Measurements from ENCODE around the gene NIFK. TPM values are rescaled to one million over a fixed set of nuclear protein-coding genes. Genes with fewer than 3 reads are reported as not detected.

NIFK gene
- total and polyA plus RNA-seq, 2 donors (not counting 1 experiment from before 2014, with no cell fraction given), result 9.2 to 56.3 TPM

- Histone ChIP-seq H3K4me2 (replicated peaks; ENCODE audit: low read depth, low read length, poor library complexity, severe bottlenecking) (no peak overlapping the region), H3K27me3 (replicated peaks in 1 of 4; ENCODE audit: control extremely low read depth in 1 of 4, control insufficient read depth in 3 of 4, insufficient read depth in 4 of 4, low read length in 3 of 4) (no peaks in the 10 kb centered on the region), H3K9me3 (ENCODE audit: control extremely low read depth in 1 of 3, control insufficient read depth in 2 of 3, insufficient read depth in 1 of 3, low read length in 2 of 3) (no peaks in the 10 kb centered on the region), H2AFZ (ENCODE audit: insufficient read depth, low read depth, low read length, poor library complexity, severe bottlenecking) (peak overlapping the region; percentile 34), H4K20me1 (ENCODE audit: control insufficient read depth, insufficient read depth, low read length, poor library complexity, severe bottlenecking) (no peaks in the 10 kb centered on the region), H3K4me3 (ENCODE audit: control extremely low read depth in 1 of 5, extremely low read depth in 1 of 5, insufficient read depth in 1 of 5, low read depth in 2 of 5, low read length in 4 of 5) (no peak overlapping the region), H3K79me2 (ENCODE audit: control insufficient read depth, insufficient read depth, low read length) (no peaks in the 10 kb centered on the region), H3K4me1 (ENCODE audit: control insufficient read depth in 2 of 2, insufficient read depth in 2 of 2, low read length in 2 of 2) (no peaks in the 10 kb centered on the region), H3K27ac (ENCODE audit: low read length in 2 of 2) (no peak overlapping the region), H3K36me3 (replicated peaks in 1 of 2; ENCODE audit: control extremely low read depth in 1 of 2, control insufficient read depth in 1 of 2, extremely low read depth in 1 of 2, insufficient read depth in 2 of 2, low read length in 1 of 2) (no peaks in the 10 kb centered on the region), H3K9ac (ENCODE audit: low read length) (no peak overlapping the region)
- DNase-seq (no peak), ATAC-seq (ENCODE audit: low read depth) (no peak)
- 100% methylated on average over 3 of the region's 5 CpGs for WGBS (ENCODE audit: insufficient coverage)
- ChIA-PET CTCF (interaction anchor here (0.6 kb wide), 1 partner anchor 9 kb away, joined by 3 read pairs; no protein-coding TSS in a partner anchor), POLR2A (no interaction called here)
- TF ChIP-seq EZH2 (IDR thresholded peaks at IDR 0.05; ENCODE audit: borderline replicate concordance, insufficient read depth, low read depth, low read length, poor library complexity, severe bottlenecking), result no peak
- TF ChIP-seq, protein P1, sequence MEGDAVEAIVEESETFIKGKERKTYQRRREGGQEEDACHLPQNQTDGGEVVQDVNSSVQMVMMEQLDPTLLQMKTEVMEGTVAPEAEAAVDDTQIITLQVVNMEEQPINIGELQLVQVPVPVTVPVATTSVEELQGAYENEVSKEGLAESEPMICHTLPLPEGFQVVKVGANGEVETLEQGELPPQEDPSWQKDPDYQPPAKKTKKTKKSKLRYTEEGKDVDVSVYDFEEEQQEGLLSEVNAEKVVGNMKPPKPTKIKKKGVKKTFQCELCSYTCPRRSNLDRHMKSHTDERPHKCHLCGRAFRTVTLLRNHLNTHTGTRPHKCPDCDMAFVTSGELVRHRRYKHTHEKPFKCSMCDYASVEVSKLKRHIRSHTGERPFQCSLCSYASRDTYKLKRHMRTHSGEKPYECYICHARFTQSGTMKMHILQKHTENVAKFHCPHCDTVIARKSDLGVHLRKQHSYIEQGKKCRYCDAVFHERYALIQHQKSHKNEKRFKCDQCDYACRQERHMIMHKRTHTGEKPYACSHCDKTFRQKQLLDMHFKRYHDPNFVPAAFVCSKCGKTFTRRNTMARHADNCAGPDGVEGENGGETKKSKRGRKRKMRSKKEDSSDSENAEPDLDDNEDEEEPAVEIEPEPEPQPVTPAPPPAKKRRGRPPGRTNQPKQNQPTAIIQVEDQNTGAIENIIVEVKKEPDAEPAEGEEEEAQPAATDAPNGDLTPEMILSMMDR (IDR thresholded peaks at IDR 0.05), result no peak
- H3K4me3 Mint-ChIP-seq, result no peak overlapping the region
- H3K4me1 Mint-ChIP-seq, result no peaks in the 10 kb centered on the region
- H3K27me3 Mint-ChIP-seq, result no peaks in the 10 kb centered on the region
- no peak overlapping the region for H3K27ac Mint-ChIP-seq
- intact Hi-C loops (cut with micrococcal nuclease), result no loop called here
- no peaks in the 10 kb centered on the region for H3K9me3 Mint-ChIP-seq (ENCODE audit: insufficient read depth)
Measured at GRCh38 chr2:121707920-121708361, 28.7 kb downstream of the NIFK start.

- Histone ChIP-seq H3K79me2 (ENCODE audit: control insufficient read depth, insufficient read depth, low read length) (no peaks in the 10 kb centered on the region), H3K4me2 (replicated peaks; ENCODE audit: low read depth, low read length, poor library complexity, severe bottlenecking) (no peak overlapping the region), H3K4me3 (ENCODE audit: control extremely low read depth in 1 of 5, extremely low read depth in 1 of 5, insufficient read depth in 1 of 5, low read depth in 2 of 5, low read length in 4 of 5) (no peak overlapping the region), H3K27ac (ENCODE audit: low read length in 2 of 2) (no peak overlapping the region), H2AFZ (ENCODE audit: insufficient read depth, low read depth, low read length, poor library complexity, severe bottlenecking) (peak overlapping the region; percentile 34), H3K27me3 (replicated peaks in 1 of 4; ENCODE audit: control extremely low read depth in 1 of 4, control insufficient read depth in 3 of 4, insufficient read depth in 4 of 4, low read length in 3 of 4) (no peaks in the 10 kb centered on the region), H3K4me1 (ENCODE audit: control insufficient read depth in 2 of 2, insufficient read depth in 2 of 2, low read length in 2 of 2) (no peaks in the 10 kb centered on the region), H3K9me3 (ENCODE audit: control extremely low read depth in 1 of 3, control insufficient read depth in 2 of 3, insufficient read depth in 1 of 3, low read length in 2 of 3) (no peaks in the 10 kb centered on the region), H4K20me1 (ENCODE audit: control insufficient read depth, insufficient read depth, low read length, poor library complexity, severe bottlenecking) (no peaks in the 10 kb centered on the region), H3K9ac (ENCODE audit: low read length) (no peak overlapping the region), H3K36me3 (replicated peaks in 1 of 2; ENCODE audit: control extremely low read depth in 1 of 2, control insufficient read depth in 1 of 2, extremely low read depth in 1 of 2, insufficient read depth in 2 of 2, low read length in 1 of 2) (no peaks in the 10 kb centered on the region)
- no peak for DNase-seq
- ChIA-PET CTCF (interaction anchor here (0.6 kb wide), 1 partner anchor 10 kb away, joined by 3 read pairs; no protein-coding TSS in a partner anchor), POLR2A (no interaction called here)
- 68% methylated on average over 7 of the region's 9 CpGs for WGBS (ENCODE audit: insufficient coverage)
- Mint-ChIP-seq H3K4me1 (no peaks in the 10 kb centered on the region), H3K27me3 (no peaks in the 10 kb centered on the region), H3K9me3 (ENCODE audit: insufficient read depth) (no peaks in the 10 kb centered on the region), H3K27ac (no peak overlapping the region), H3K4me3 (no peak overlapping the region)
- intact Hi-C loops (cut with micrococcal nuclease), result no loop called here
- TF ChIP-seq EZH2 (IDR thresholded peaks at IDR 0.05; ENCODE audit: borderline replicate concordance, insufficient read depth, low read depth, low read length, poor library complexity, severe bottlenecking), result no peak
- TF ChIP-seq, protein P1 (IDR thresholded peaks at IDR 0.05), result no peak
- no peak for ATAC-seq (ENCODE audit: low read depth)
Measured at GRCh38 chr2:121707344-121707919, 29.2 kb downstream of the NIFK start.
